H1 (cell line): Measurements from ENCODE around the gene SLC22A15. TPM values are rescaled to one million over a fixed set of nuclear protein-coding genes. Genes with fewer than 3 reads are reported as not detected.

ENCODE experiments used
- ASH2L ChIP-seq: fragments of 200-600, 300-600 bp; sonication (generic); IDR thresholded peaks from one replicate; pipeline ENCODE4 v1.7.1; 2017; ENCODE audit warnings: low read length
- polyA plus RNA-seq, 7 experiments: library from polyadenylated mRNA; depleted of rRNA in 3 of 7; stranded (reverse) in 5 of 7; unstranded in 2 of 7; fragments of >200 nt in 5 of 7; fragments of 200-250 nt in 2 of 7; gene quantifications; 1 replicate in 5 of 7; 2 replicates in 1 of 7; 4 replicates in 1 of 7; pipeline versions ENCODE4 v1.2.1 to v1.2.3, GENCODE V29; 2011 to 2013; ENCODE audit warnings: missing spikeins in 2 of 7, mixed read lengths in 2 of 7
- total RNA-seq: library from RNA; stranded (reverse); fragmentation: NEBNext Ultra II Directional; extraction: Animal tissue kit (Norgen Biotek cat#: 25700); gene quantifications from 2 replicates; pipeline ENCODE4 v1.2.1, GENCODE V29; 2021

The SLC22A15 gene
- total and polyA plus RNA-seq, 2 of the 8 experiments (the other 6 are each of a cell fraction or from before 2014, with no cell fraction given): 3.2 to 3.3 TPM

DNA sequence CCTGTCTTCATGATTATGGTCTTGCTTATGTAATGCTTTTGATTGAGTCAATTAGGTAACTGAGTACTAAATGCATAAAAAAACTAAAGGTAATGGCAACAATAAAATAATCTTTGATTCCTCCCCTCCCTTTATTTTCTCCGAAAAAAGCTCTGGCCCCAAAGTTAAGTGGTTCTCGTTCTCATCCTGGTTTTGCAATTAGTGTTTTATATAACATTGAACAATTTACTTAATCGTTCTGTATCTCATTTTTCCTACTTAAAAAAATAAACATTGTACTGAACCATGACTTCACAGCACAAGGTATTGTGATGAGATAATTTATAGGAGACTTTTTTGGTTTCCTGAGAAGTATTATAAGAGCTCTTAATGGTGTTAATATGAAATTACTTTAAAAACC is 11.3 kb downstream of the SLC22A15 start (continued):
- no peak for TF ChIP-seq ASH2L
